IMR-90 (cell line): Measurements from ENCODE around the gene SH3RF3. TPM values are rescaled to one million over a fixed set of nuclear protein-coding genes. Genes with fewer than 3 reads are reported as not detected.

Experiments
- ATAC-seq: fragments of 200-7000 bp; cut with Tn5 transposase; 2 replicates; pipeline ENCODE4 v1.9.1; 2020; ENCODE audit warnings: low read depth, mild to moderate bottlenecking, moderate library complexity
- BruUV-seq: library from RNA; stranded (reverse); fragments of 400-500 nt; replicated peaks from 2 replicates; lab custom pipeline; 2021; lab: Mats Ljungman, UMichigan
- CTCF ChIA-PET: fragments of 300-600 bp; formaldehyde crosslinking; extraction: SDS; loops from one replicate; lab custom pipeline; 2021; ENCODE audit warnings: antibody characterized with exemption; lab: Yijun Ruan, JAX
- POLR2A ChIA-PET: fragments of 300-600 bp; sonication (Branson Sonifier 250); formaldehyde crosslinking; loops from one replicate; lab custom pipeline; 2022; ENCODE audit warnings: antibody characterized with exemption; ENCODE audit not compliant: unreplicated experiment; lab: Charles Lee
- DNase-seq: peaks from one replicate; pipeline ENCODE4 v3.0.0; 2013
- H2AFZ ChIP-seq: replicated peaks from 2 replicates; pipeline ENCODE3; 2013; ENCODE audit warnings: low read length, mild to moderate bottlenecking; ENCODE audit not compliant: poor library complexity
- H2AK5ac ChIP-seq: 2 replicates; pipeline ENCODE4 v1.6.1; 2013; ENCODE audit warnings: low read depth, low read length, inconsistent platforms
- H2AK9ac ChIP-seq: replicated peaks from 2 replicates; pipeline ENCODE3; 2013; ENCODE audit warnings: mild to moderate bottlenecking, low read depth, low read length, moderate library complexity; ENCODE audit not compliant: poor library complexity
- H2BK120ac ChIP-seq: 2 replicates; pipeline ENCODE4 v1.6.1; 2013; ENCODE audit warnings: low read depth, low read length, inconsistent platforms
- H2BK15ac ChIP-seq: 3 replicates; pipeline ENCODE4 v1.6.1; 2013; ENCODE audit warnings: low read depth, low read length, inconsistent platforms
- H2BK20ac ChIP-seq: 2 replicates; pipeline ENCODE4 v1.6.1; 2013; ENCODE audit warnings: low read depth, mild to moderate bottlenecking, inconsistent platforms, low read length, moderate library complexity
- H2BK5ac ChIP-seq: 2 replicates; pipeline ENCODE4 v1.6.1; 2013; ENCODE audit warnings: mild to moderate bottlenecking, low read depth, low read length, inconsistent platforms; ENCODE audit not compliant: poor library complexity, severe bottlenecking
- H3K14ac ChIP-seq: replicated peaks from 2 replicates; pipeline ENCODE4 v1.6.1; 2013; ENCODE audit warnings: low read depth, low read length, inconsistent platforms
- H3K18ac ChIP-seq: 2 replicates; pipeline ENCODE4 v1.6.1; 2013; ENCODE audit warnings: low read depth, low read length, control low read depth
- H3K23ac ChIP-seq: 2 replicates; pipeline ENCODE4 v1.6.1; 2013; ENCODE audit warnings: low read depth, low read length, inconsistent platforms
- H3K27ac ChIP-seq: 2 replicates; pipeline ENCODE4 v1.5.1; 2013; ENCODE audit warnings: mild to moderate bottlenecking, control low read depth, low read length; ENCODE audit not compliant: insufficient read depth
- H3K27me3 ChIP-seq: 2 replicates; pipeline ENCODE4 v1.6.1; 2013; ENCODE audit warnings: low read length; ENCODE audit not compliant: control insufficient read depth, insufficient read depth
- H3K36me3 ChIP-seq: 2 replicates; pipeline ENCODE4 v1.6.1; 2013; ENCODE audit warnings: low read length, mixed read lengths; ENCODE audit not compliant: control insufficient read depth, insufficient read depth
- H3K4ac ChIP-seq: 2 replicates; pipeline ENCODE4 v1.6.1; 2013; ENCODE audit warnings: low read depth, low read length, inconsistent platforms
- H3K4me1 ChIP-seq: 2 replicates; pipeline ENCODE4 v1.6.1; 2013; ENCODE audit warnings: low read length, mixed read lengths; ENCODE audit not compliant: control insufficient read depth, insufficient read depth
- H3K4me2 ChIP-seq: 2 replicates; pipeline ENCODE4 v1.6.1; 2013; ENCODE audit warnings: low read depth, mild to moderate bottlenecking, control low read depth, low read length, moderate library complexity
- H3K4me3 ChIP-seq: 2 replicates; pipeline ENCODE4 v1.5.1; 2013; ENCODE audit warnings: low read depth, mild to moderate bottlenecking, control low read depth, low read length, moderate library complexity; ENCODE audit not compliant: insufficient read depth
- H3K56ac ChIP-seq: 2 replicates; pipeline ENCODE4 v1.6.1; 2013; ENCODE audit warnings: low read length, inconsistent platforms; ENCODE audit not compliant: insufficient read depth; ENCODE audit errors: extremely low read depth
- H3K79me1 ChIP-seq, 2 experiments: 2 replicates each; pipeline ENCODE4 v1.6.1; 2013; ENCODE audit warnings: low read length in 2 of 2, inconsistent platforms in 1 of 2, low read depth in 1 of 2
- H3K9ac ChIP-seq: 2 replicates; pipeline ENCODE4 v1.6.1; 2013; ENCODE audit warnings: low read depth, low read length, control low read depth
- H3K9me1 ChIP-seq: 2 replicates; pipeline ENCODE4 v1.6.1; 2013; ENCODE audit warnings: low read length, inconsistent platforms; ENCODE audit not compliant: insufficient read depth
- H3K9me3 ChIP-seq: 2 replicates; pipeline ENCODE4 v1.6.1; 2013; ENCODE audit warnings: low read length; ENCODE audit not compliant: control insufficient read depth, insufficient read depth
- H4K20me1 ChIP-seq: 2 replicates; pipeline ENCODE4 v1.6.1; 2013; ENCODE audit warnings: low read length, inconsistent platforms; ENCODE audit not compliant: insufficient read depth
- H4K5ac ChIP-seq: 2 replicates; pipeline ENCODE4 v1.6.1; 2013; ENCODE audit warnings: mild to moderate bottlenecking, low read depth, low read length, control low read depth
- H4K8ac ChIP-seq, 2 experiments: 2 replicates each; pipeline ENCODE4 v1.6.1; 2013; ENCODE audit warnings: low read depth in 2 of 2, low read length in 2 of 2, control low read depth in 1 of 2, inconsistent platforms in 1 of 2
- H4K91ac ChIP-seq: 2 replicates; pipeline ENCODE4 v1.6.1; 2013; ENCODE audit warnings: low read depth, low read length, inconsistent platforms; ENCODE audit not compliant: insufficient read depth
- CHD1 ChIP-seq: IDR thresholded peaks from 2 replicates; pipeline ENCODE4 v1.6.1; 2012; ENCODE audit warnings: low read depth, low read length, improper control_type of control experiment
- MAFK ChIP-seq: IDR thresholded peaks from 2 replicates; pipeline ENCODE4 v1.6.1; 2012; ENCODE audit warnings: low read depth, low read length, improper control_type of control experiment
- MAZ ChIP-seq: IDR thresholded peaks from 2 replicates; pipeline ENCODE4 v1.6.1; 2012; ENCODE audit warnings: low read depth, mild to moderate bottlenecking, low read length, improper control_type of control experiment, moderate library complexity, borderline replicate concordance
- MXI1 ChIP-seq: IDR thresholded peaks from 2 replicates; pipeline ENCODE4 v1.6.1; 2012; ENCODE audit warnings: low read depth, mild to moderate bottlenecking, low read length, moderate library complexity, borderline replicate concordance
- RAD21 ChIP-seq: IDR thresholded peaks from 2 replicates; pipeline ENCODE4 v1.6.1; 2012; ENCODE audit warnings: low read length, improper control_type of control experiment
- RCOR1 ChIP-seq: IDR thresholded peaks from 2 replicates; pipeline ENCODE4 v1.6.1; 2012; ENCODE audit warnings: mild to moderate bottlenecking, low read length, improper control_type of control experiment; ENCODE audit not compliant: insufficient replicate concordance
- SMC3 ChIP-seq: fragments of 150-350 bp; IDR thresholded peaks from 2 replicates; pipeline ENCODE4 v1.6.1; 2016; ENCODE audit warnings: low read depth, mild to moderate bottlenecking, antibody characterized with exemption, low read length, moderate library complexity
- WGBS, 2 experiments: methylation state at CpG; one replicate each; pipeline versions ENCODE4 v1.1.5 to v1.1.7; 2013; ENCODE audit warnings: missing lambda C conversion rate in 2 of 2; ENCODE audit not compliant: insufficient read length in 1 of 2; ENCODE audit errors: extremely low coverage in 2 of 2; 5-methylcytosine and 5-hydroxymethylcytosine counted together
- dilution Hi-C: fragments of 300-500 bp; cut with HindIII; formaldehyde crosslinking; loops from one replicate; pipeline ENCODE4 v1.14.3; 2018; ENCODE audit warnings: low sequenced_read_pairs; ENCODE audit not compliant: unreplicated experiment
- in situ Hi-C: fragments of 300-500 bp; cut with MboI; formaldehyde crosslinking; loops from 3 replicates; pipeline ENCODE4 v1.14.3; 2019; ENCODE audit warnings: low sequenced_read_pairs, inconsistent platforms, mixed read lengths
- intact Hi-C: fragments of 100-400 bp; cut with micrococcal nuclease; formaldehyde crosslinking; loops from 2 replicates; pipeline ENCODE4 v1.10.0; 2022
- polyA plus RNA-seq, 3 experiments: library from polyadenylated mRNA; depleted of rRNA; stranded (reverse); fragments of >200 nt; gene quantifications; 2 replicates each; pipeline ENCODE4 v1.2.3, GENCODE V29; 2012; ENCODE audit warnings: low replicate concordance in 1 of 3
- total RNA-seq: library from RNA; depleted of rRNA; stranded (reverse); fragments of >200 nt; gene quantifications from 2 replicates; pipeline ENCODE4 v1.2.3, GENCODE V29; 2012

SH3RF3 gene
- total and polyA plus RNA-seq, 2 of the 4 experiments (the other 2 are of a cell fraction) = 3.4 to 5.3 TPM

GRCh38 chr2:109433926-109434325 is 304.9 kb downstream of the SH3RF3 start:
- Histone ChIP-seq H3K9me3 (no peaks in the 10 kb centered on the region), H3K36me3 (peaks cover 26% of the 10 kb centered on the region), H3K9me1 (peaks cover 26% of the 10 kb centered on the region), H3K18ac (no peak overlapping the region), H4K20me1 (peaks cover 17% of the 10 kb centered on the region), H3K27ac (no peak overlapping the region), H3K9ac (no peak overlapping the region), H3K79me1 (peaks cover 2 to 16% of the 10 kb centered on the region in 2 experiments; a peak in 2 of 4 replicates), H2BK15ac (no peak overlapping the region), H3K23ac (no peak overlapping the region), H2AK5ac (no peak overlapping the region), H2AFZ (no peak overlapping the region), H3K4me3 (no peak overlapping the region), H2BK5ac (no peak overlapping the region), H3K27me3 (no peaks in the 10 kb centered on the region), H3K4me2 (no peak overlapping the region), H4K5ac (no peak overlapping the region), H3K4me1 (peaks cover 15% of the 10 kb centered on the region), H3K14ac (no peak overlapping the region), H2BK20ac (no peak overlapping the region), H3K4ac (no peak overlapping the region), H4K8ac (no peak overlapping the region), H2BK120ac (no peak overlapping the region), H4K91ac (no peak overlapping the region), H3K56ac (no peak overlapping the region), H2AK9ac (no peak overlapping the region)
- whole genome bisulfite sequencing, 2 experiments = 100% methylated on average over 7 of the region's 10 CpGs; no CpG with 5 or more reads in 1 of the 2 experiments
- DNase-seq (no peak), ATAC-seq (no peak)
- ChIA-PET POLR2A (no interaction called here), CTCF (no interaction called here)
- intact Hi-C loops = no loop called here
- BruUV-seq = no TSS peak
- dilution Hi-C loops = no loop called here
- in situ Hi-C loops = no loop called here
- TF ChIP-seq SMC3 (no peak), MAZ (no peak), RCOR1 (no peak), MAFK (no peak), CHD1 (no peak), RAD21 (no peak), MXI1 (no peak)
